OCI-LY7 (cell line): ENCODE measurements around the gene TNC. TPM values are rescaled to one million over a fixed set of nuclear protein-coding genes. Genes with fewer than 3 reads are reported as not detected.

ENCODE experiments used
- BruUV-seq: library from RNA; stranded (reverse); fragments of 400-500 nt; replicated peaks from 2 replicates; lab custom pipeline; 2021; lab: Mats Ljungman, UMichigan
- CTCF ChIA-PET: fragments of 300-600 bp; sonication (Branson Sonifier 250); formaldehyde crosslinking; loops from one replicate; lab custom pipeline; 2022; ENCODE audit warnings: antibody characterized with exemption; ENCODE audit not compliant: unreplicated experiment; lab: Charles Lee
- POLR2A ChIA-PET: fragments of 300-600 bp; sonication (Branson Sonifier 250); formaldehyde crosslinking; loops from one replicate; lab custom pipeline; 2022; ENCODE audit warnings: antibody characterized with exemption; lab: Charles Lee
- DNase-seq: peaks from one replicate; pipeline ENCODE4 v3.0.0-alpha.2; 2015; ENCODE audit warnings: low spot score
- H2AFZ ChIP-seq: fragments of 200-600 bp; sonication (generic), shearing (Covaris generic); 2 replicates; pipeline ENCODE4 v1.6.1; 2014; ENCODE audit warnings: mild to moderate bottlenecking, antibody characterized with exemption, low read length, moderate library complexity
- H3K27ac ChIP-seq: fragments of 200-600 bp; sonication (generic); 2 replicates; pipeline ENCODE4 v1.5.1; 2014; ENCODE audit warnings: mixed run types, low read depth, mild to moderate bottlenecking, moderate library complexity, low read length, inconsistent platforms; ENCODE audit not compliant: poor library complexity, severe bottlenecking
- H3K36me3 ChIP-seq: fragments of 200-600 bp; sonication (generic); 2 replicates; pipeline ENCODE4 v1.6.1; 2014; ENCODE audit warnings: mild to moderate bottlenecking, antibody characterized with exemption, low read length, moderate library complexity, mixed read lengths; ENCODE audit not compliant: insufficient read depth
- H3K4me1 ChIP-seq: fragments of 200-600 bp; sonication (generic); 2 replicates; pipeline ENCODE4 v1.5.1; 2014; ENCODE audit warnings: mild to moderate bottlenecking, low read length; ENCODE audit not compliant: insufficient read depth, poor library complexity, severe bottlenecking
- H3K4me2 ChIP-seq: fragments of 200-600 bp; sonication (generic); 2 replicates; pipeline ENCODE4 v1.6.1; 2014; ENCODE audit warnings: mild to moderate bottlenecking, low read length
- H3K4me3 ChIP-seq: fragments of 200-600 bp; sonication (generic); 2 replicates; pipeline ENCODE4 v1.5.1; 2014; ENCODE audit warnings: mild to moderate bottlenecking, low read depth, low read length; ENCODE audit not compliant: poor library complexity, severe bottlenecking
- H3K79me2 ChIP-seq: fragments of 200-600 bp; sonication (generic); 2 replicates; pipeline ENCODE4 v1.6.1; 2016; ENCODE audit warnings: low read depth, mild to moderate bottlenecking, low read length, moderate library complexity, mixed read lengths; ENCODE audit not compliant: insufficient read depth
- H3K9me2 ChIP-seq: fragments of 200-600 bp; sonication (generic); 2 replicates; pipeline ENCODE4 v1.6.1; 2016; ENCODE audit warnings: mild to moderate bottlenecking, low read length, mixed read lengths; ENCODE audit not compliant: insufficient read depth
- H3K9me3 ChIP-seq: fragments of 200-600 bp; sonication (generic); 2 replicates; pipeline ENCODE4 v1.6.1; 2014; ENCODE audit warnings: mild to moderate bottlenecking, mixed run types, low read length, mixed read lengths
- H4K20me1 ChIP-seq: fragments of 200-600 bp; sonication (generic); 2 replicates; pipeline ENCODE4 v1.6.1; 2014; ENCODE audit warnings: mild to moderate bottlenecking, antibody characterized with exemption, low read length, moderate library complexity, mixed read lengths; ENCODE audit not compliant: insufficient read depth
- EZH2phosphoT487 ChIP-seq: fragments of 200-600 bp; sonication (generic); IDR thresholded peaks from 2 replicates; pipeline ENCODE4 v1.6.1; 2018; ENCODE audit warnings: low read depth, borderline replicate concordance, mild to moderate bottlenecking, mixed run types, antibody characterized with exemption, low read length, moderate library complexity, mixed read lengths
- intact Hi-C: fragments of 100-400 bp; cut with micrococcal nuclease; formaldehyde crosslinking; loops from one replicate; pipeline ENCODE4 v1.10.0; 2022; ENCODE audit not compliant: unreplicated experiment
- total RNA-seq, 2 experiments: library from RNA; depleted of rRNA in 1 of 2; stranded (reverse); fragments of >200 nt in 1 of 2; shearing (Covaris generic) in 1 of 2; gene quantifications; 2 replicates each; pipeline ENCODE4 v1.2.3, GENCODE V29; 2014 to 2022
- TF ChIP-seq, protein P1 (sequence below): fragments of 200-600 bp; sonication (generic); conservative IDR thresholded peaks from 2 replicates; pipeline ENCODE4 v1.5.1; 2014; ENCODE audit warnings: mild to moderate bottlenecking, antibody characterized with exemption, low read length, moderate library complexity, mixed read lengths

TNC gene
- total RNA-seq, 2 experiments from 2014 or later = not detected

DNA sequence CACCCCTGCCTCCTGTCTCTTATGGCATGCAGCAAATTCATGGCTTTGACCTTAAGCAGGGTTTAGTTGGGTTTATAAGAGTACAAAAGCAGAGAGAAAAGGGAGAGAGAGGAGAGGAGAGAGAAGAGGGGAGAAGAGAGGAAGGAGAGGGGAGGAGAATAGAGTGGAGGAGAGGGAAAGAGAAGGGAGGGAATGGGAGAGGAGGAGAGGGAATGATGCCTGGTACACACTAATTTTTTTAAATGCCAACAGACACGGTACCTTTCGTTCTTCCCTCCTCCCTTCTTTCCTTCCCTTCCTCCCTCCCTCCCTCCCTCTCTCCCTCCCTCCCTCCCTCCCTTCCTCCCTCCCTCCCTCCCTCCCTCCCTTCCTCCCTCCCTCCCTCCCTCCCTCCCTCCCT, 48.7 kb downstream of the TNC start:
- no peak overlapping the region for H3K4me3 ChIP-seq
- no peak overlapping the region for H2AFZ ChIP-seq
- ChIA-PET POLR2A (no interaction called here), CTCF (no interaction called here)
- H3K36me3 ChIP-seq = no peaks in the 10 kb centered on the region
- H3K27ac ChIP-seq = no peak overlapping the region
- intact Hi-C loops = no loop called here
- H4K20me1 ChIP-seq = no peaks in the 10 kb centered on the region
- H3K9me2 ChIP-seq = no peaks in the 10 kb centered on the region
- H3K4me2 ChIP-seq = no peak overlapping the region
- BruUV-seq = no TSS peak
- TF ChIP-seq, protein P1, sequence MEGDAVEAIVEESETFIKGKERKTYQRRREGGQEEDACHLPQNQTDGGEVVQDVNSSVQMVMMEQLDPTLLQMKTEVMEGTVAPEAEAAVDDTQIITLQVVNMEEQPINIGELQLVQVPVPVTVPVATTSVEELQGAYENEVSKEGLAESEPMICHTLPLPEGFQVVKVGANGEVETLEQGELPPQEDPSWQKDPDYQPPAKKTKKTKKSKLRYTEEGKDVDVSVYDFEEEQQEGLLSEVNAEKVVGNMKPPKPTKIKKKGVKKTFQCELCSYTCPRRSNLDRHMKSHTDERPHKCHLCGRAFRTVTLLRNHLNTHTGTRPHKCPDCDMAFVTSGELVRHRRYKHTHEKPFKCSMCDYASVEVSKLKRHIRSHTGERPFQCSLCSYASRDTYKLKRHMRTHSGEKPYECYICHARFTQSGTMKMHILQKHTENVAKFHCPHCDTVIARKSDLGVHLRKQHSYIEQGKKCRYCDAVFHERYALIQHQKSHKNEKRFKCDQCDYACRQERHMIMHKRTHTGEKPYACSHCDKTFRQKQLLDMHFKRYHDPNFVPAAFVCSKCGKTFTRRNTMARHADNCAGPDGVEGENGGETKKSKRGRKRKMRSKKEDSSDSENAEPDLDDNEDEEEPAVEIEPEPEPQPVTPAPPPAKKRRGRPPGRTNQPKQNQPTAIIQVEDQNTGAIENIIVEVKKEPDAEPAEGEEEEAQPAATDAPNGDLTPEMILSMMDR = no peak
- TF ChIP-seq EZH2phosphoT487 = no peak
- H3K4me1 ChIP-seq = no peaks in the 10 kb centered on the region
- DNase-seq = no peak
- no peaks in the 10 kb centered on the region for H3K79me2 ChIP-seq
- no peaks in the 10 kb centered on the region for H3K9me3 ChIP-seq

DNA sequence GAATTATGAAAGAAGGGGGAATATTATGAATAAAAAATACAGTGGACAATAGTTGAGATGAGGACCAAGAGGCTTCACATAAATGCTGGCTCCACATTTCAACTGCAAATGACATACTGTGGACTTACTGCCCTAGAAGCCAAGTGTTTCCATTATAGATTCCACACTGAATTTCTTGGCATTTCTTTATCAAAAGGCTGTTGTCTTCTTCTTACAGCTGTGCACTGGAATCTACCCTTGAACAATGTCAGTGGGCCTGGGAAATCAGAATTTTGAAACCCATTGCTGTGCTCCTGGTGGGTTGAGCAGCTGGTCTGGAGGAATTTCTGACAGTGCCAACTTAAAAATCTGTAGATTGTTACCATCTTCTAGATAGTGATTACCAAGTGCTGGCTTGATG, 49.9 kb downstream of the TNC start:
- no TSS peak for BruUV-seq
- ChIA-PET POLR2A (no interaction called here), CTCF (no interaction called here)
- intact Hi-C loops = no loop called here
- Histone ChIP-seq H4K20me1 (no peaks in the 10 kb centered on the region), H3K4me1 (no peaks in the 10 kb centered on the region), H3K4me2 (no peak overlapping the region), H2AFZ (no peak overlapping the region), H3K9me3 (no peaks in the 10 kb centered on the region), H3K36me3 (no peaks in the 10 kb centered on the region), H3K27ac (no peak overlapping the region), H3K4me3 (no peak overlapping the region), H3K79me2 (no peaks in the 10 kb centered on the region), H3K9me2 (no peaks in the 10 kb centered on the region)
- TF ChIP-seq, protein P1 = no peak
- no peak for TF ChIP-seq EZH2phosphoT487
- no peak for DNase-seq

DNA sequence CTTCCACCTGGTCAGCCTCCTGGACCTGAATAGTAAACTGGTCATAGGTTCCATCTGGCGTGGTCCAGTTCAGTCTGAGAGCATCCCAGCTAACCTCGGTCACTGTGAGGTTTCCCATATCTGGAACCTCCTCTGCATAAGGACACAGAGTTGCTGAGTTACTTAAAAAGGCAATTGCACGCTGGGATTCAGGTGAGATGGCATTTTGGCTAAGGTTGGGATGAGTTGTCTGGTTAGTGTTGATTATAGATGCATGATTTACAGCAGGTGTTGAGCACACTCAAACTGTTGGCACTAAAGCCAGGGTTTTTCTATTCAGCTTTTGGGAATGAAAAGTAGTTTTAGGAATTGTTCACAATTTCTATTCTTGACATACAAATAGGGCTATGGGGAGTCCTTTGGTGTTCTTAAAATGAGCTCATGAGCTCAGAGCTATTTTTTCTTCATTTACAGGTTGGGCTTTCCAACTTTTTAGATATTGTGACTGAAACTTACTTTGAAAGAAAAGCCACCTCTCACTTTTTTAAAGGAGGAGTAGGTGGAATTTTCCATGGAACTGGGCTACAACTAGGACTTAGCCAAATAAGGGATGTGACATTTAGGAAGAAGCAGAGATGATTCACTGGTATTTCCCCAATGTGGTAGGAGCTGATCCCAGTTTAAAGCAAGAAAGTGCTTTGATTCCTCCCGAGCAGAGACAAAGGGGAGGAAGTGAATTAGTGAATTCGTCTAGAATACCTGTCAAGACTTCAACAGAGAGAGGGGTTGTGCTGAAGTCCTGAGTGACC, 54.7 kb downstream of the TNC start:
- no peak overlapping the region for H3K27ac ChIP-seq

More for the DNA sequence above, 54.7 kb downstream of the TNC start:
- intact Hi-C loops = no loop called here
- Histone ChIP-seq H3K9me2 (no peaks in the 10 kb centered on the region), H3K36me3 (no peaks in the 10 kb centered on the region), H3K4me3 (no peak overlapping the region), H2AFZ (no peak overlapping the region), H3K9me3 (no peaks in the 10 kb centered on the region), H3K4me1 (no peaks in the 10 kb centered on the region), H3K79me2 (no peaks in the 10 kb centered on the region), H3K4me2 (no peak overlapping the region), H4K20me1 (no peaks in the 10 kb centered on the region)
- ChIA-PET CTCF (no interaction called here), POLR2A (no interaction called here)
- no peak for DNase-seq
- no TSS peak for BruUV-seq
- TF ChIP-seq EZH2phosphoT487 = no peak
- TF ChIP-seq, protein P1 = no peak
